KMS-11 (cell line): ENCODE results near the gene PPP1R9A.
"Not testable (repeated sequence)": the region's sequence is repeated elsewhere in the genome, so short reads cannot be mapped to it uniquely, and the experiment has no call there.

Experiments
- H2AFZ ChIP-seq: fragments of 200-600 bp; sonication (generic); 2 replicates; pipeline ENCODE4 v1.6.1; 2016; ENCODE audit warnings: antibody characterized with exemption, mixed run types, low read depth
- H3K27ac ChIP-seq: fragments of 200-600 bp; sonication (generic); 2 replicates; pipeline ENCODE4 v1.6.1; 2016; ENCODE audit warnings: mild to moderate bottlenecking, mixed run types
- H3K27me3 ChIP-seq: fragments of 200-600 bp; sonication (generic); 2 replicates; pipeline ENCODE4 v1.6.1; 2017; ENCODE audit warnings: mild to moderate bottlenecking, low read depth, mixed run types, moderate library complexity; ENCODE audit not compliant: insufficient read depth
- H3K36me3 ChIP-seq: fragments of 200-600 bp; sonication (generic); 2 replicates; pipeline ENCODE4 v1.6.1; 2017; ENCODE audit warnings: mild to moderate bottlenecking, mixed run types; ENCODE audit not compliant: insufficient read depth
- H3K4me1 ChIP-seq: fragments of 200-600 bp; sonication (generic); 2 replicates; pipeline ENCODE4 v1.6.1; 2016; ENCODE audit warnings: mild to moderate bottlenecking, low read depth, mixed run types; ENCODE audit not compliant: poor library complexity, severe bottlenecking
- H3K4me2 ChIP-seq: fragments of 200-600 bp; sonication (generic); 2 replicates; pipeline ENCODE4 v1.7.0; 2016; ENCODE audit warnings: mild to moderate bottlenecking, mixed run types
- H3K4me3 ChIP-seq: fragments of 200-600 bp; sonication (generic); IDR thresholded peaks from 2 replicates; pipeline ENCODE4 v1.6.1; 2017; ENCODE audit warnings: low read depth, low read length, mixed read lengths; ENCODE audit not compliant: insufficient read depth
- H3K79me2 ChIP-seq: fragments of 200-600 bp; sonication (generic); 2 replicates; pipeline ENCODE4 v1.6.1; 2016; ENCODE audit warnings: low read depth, mixed run types; ENCODE audit not compliant: insufficient read depth
- H3K9ac ChIP-seq: fragments of 200-600 bp; sonication (generic); 2 replicates; pipeline ENCODE4 v1.6.1; 2016; ENCODE audit warnings: mild to moderate bottlenecking, mixed run types
- H4K20me1 ChIP-seq: fragments of 200-600 bp; sonication (generic); 2 replicates; pipeline ENCODE4 v1.6.1; 2016; ENCODE audit warnings: mild to moderate bottlenecking, mixed run types; ENCODE audit not compliant: insufficient read depth
- CTCF ChIP-seq: fragments of 200-600 bp; sonication (generic); conservative IDR thresholded peaks from 2 replicates; pipeline ENCODE4 v1.6.1; 2017; ENCODE audit warnings: low read depth, mild to moderate bottlenecking, antibody characterized with exemption, low read length, moderate library complexity, mixed read lengths

The PPP1R9A gene

GRCh38 chr7:95006010-95006409, 98.6 kb downstream of the PPP1R9A start:
- H3K36me3 ChIP-seq: no peaks in the 10 kb centered on the region
- H3K9ac ChIP-seq: no peak overlapping the region
- H2AFZ ChIP-seq: no peak overlapping the region
- H3K27me3 ChIP-seq: no peaks in the 10 kb centered on the region
- H4K20me1 ChIP-seq: no peaks in the 10 kb centered on the region
- no peaks in the 10 kb centered on the region for H3K79me2 ChIP-seq
- H3K4me2 ChIP-seq: no peak overlapping the region
- H3K4me1 ChIP-seq: no peaks in the 10 kb centered on the region
- no peak overlapping the region for H3K4me3 ChIP-seq
- no peak for TF ChIP-seq CTCF
- no peak overlapping the region for H3K27ac ChIP-seq

- not testable (repeated sequence) for H3K79me2 ChIP-seq, H3K4me1 ChIP-seq, H3K9ac ChIP-seq, H3K4me3 ChIP-seq, H3K4me2 ChIP-seq, H3K27me3 ChIP-seq, H3K27ac ChIP-seq, H3K36me3 ChIP-seq, H4K20me1 ChIP-seq, H2AFZ ChIP-seq
These were observed 101.4 kb downstream of the PPP1R9A start for GRCh38 chr7:95008773-95009172.

- TF ChIP-seq CTCF: no peak
- H3K4me3 ChIP-seq: no peak overlapping the region
- H3K27ac ChIP-seq: no peak overlapping the region
- H2AFZ ChIP-seq: no peak overlapping the region
- no peak overlapping the region for H3K9ac ChIP-seq
- H3K4me2 ChIP-seq: no peak overlapping the region
- no peaks in the 10 kb centered on the region for H3K79me2 ChIP-seq
- no peaks in the 10 kb centered on the region for H3K27me3 ChIP-seq
- H3K36me3 ChIP-seq: no peaks in the 10 kb centered on the region
- no peaks in the 10 kb centered on the region for H4K20me1 ChIP-seq
- no peaks in the 10 kb centered on the region for H3K4me1 ChIP-seq
These were observed 103.9 kb downstream of the PPP1R9A start for GRCh38 chr7:95011146-95011928.

GRCh38 chr7:95011995-95012394, 104.6 kb downstream of the PPP1R9A start:
- TF ChIP-seq CTCF: no peak
- H3K9ac ChIP-seq: no peak overlapping the region
- H3K27me3 ChIP-seq: no peaks in the 10 kb centered on the region
- H2AFZ ChIP-seq: no peak overlapping the region
- no peaks in the 10 kb centered on the region for H3K4me1 ChIP-seq
- no peak overlapping the region for H3K4me2 ChIP-seq
- no peaks in the 10 kb centered on the region for H3K36me3 ChIP-seq
- H4K20me1 ChIP-seq: no peaks in the 10 kb centered on the region
- no peak overlapping the region for H3K4me3 ChIP-seq
- no peaks in the 10 kb centered on the region for H3K79me2 ChIP-seq
- no peak overlapping the region for H3K27ac ChIP-seq

GRCh38 chr7:95018021-95018420, 110.6 kb downstream of the PPP1R9A start:
- no peak for TF ChIP-seq CTCF
- Histone ChIP-seq H3K27ac (no peak overlapping the region), H3K27me3 (no peaks in the 10 kb centered on the region), H2AFZ (no peak overlapping the region), H3K36me3 (no peaks in the 10 kb centered on the region), H3K79me2 (no peaks in the 10 kb centered on the region), H3K4me1 (no peaks in the 10 kb centered on the region), H4K20me1 (no peaks in the 10 kb centered on the region), H3K4me3 (no peak overlapping the region), H3K4me2 (no peak overlapping the region), H3K9ac (no peak overlapping the region)
